Spleen (tissue), 11 donors: Measurements from ENCODE around the gene CHMP5. TPM values are rescaled to one million over a fixed set of nuclear protein-coding genes. Genes with fewer than 3 reads are reported as not detected.

Experiments used
- DNase-seq: peaks from one replicate; pipeline ENCODE4 v3.0.0-alpha.2; 2020
- H3K27ac ChIP-seq, 8 donors: fragments of 200-600 bp; sonication (generic) in 7 of 8; 1 replicate in 4 of 8; 2 replicates in 4 of 8; pipeline versions ENCODE4 v1.5.0 to v1.8.0; 2016 to 2021; ENCODE audit warnings: inconsistent platforms in 4 of 8, mild to moderate bottlenecking in 4 of 8, moderate library complexity in 1 of 8
- H3K27me3 ChIP-seq, 7 donors: fragments of 200-600 bp; sonication (generic) in 6 of 7; replicated peaks in 1 of 7; 1 replicate in 4 of 7; 2 replicates in 3 of 7; pipeline versions ENCODE4 v1.5.0 to v1.8.0; 2016 to 2021; ENCODE audit warnings: inconsistent platforms in 3 of 7, mild to moderate bottlenecking in 1 of 7
- H3K36me3 ChIP-seq, 6 donors: fragments of 200-600 bp; sonication (generic) in 5 of 6; 1 replicate in 4 of 6; 2 replicates in 2 of 6; pipeline versions ENCODE4 v1.5.0 to v1.8.0; 2016 to 2021; ENCODE audit warnings: inconsistent platforms in 2 of 6
- H3K4me1 ChIP-seq, 6 donors: fragments of 200-600 bp; sonication (generic) in 5 of 6; 1 replicate in 3 of 6; 2 replicates in 3 of 6; pipeline versions ENCODE4 v1.5.0 to v1.8.0; 2016 to 2021; ENCODE audit warnings: inconsistent platforms in 3 of 6
- H3K4me3 ChIP-seq, 8 donors: fragments of 200-600 bp; sonication (generic) in 7 of 8; 1 replicate in 4 of 8; 2 replicates in 4 of 8; pipeline versions ENCODE4 v1.5.0 to v1.8.0; 2016 to 2021; ENCODE audit warnings: inconsistent platforms in 4 of 8, mild to moderate bottlenecking in 4 of 8, moderate library complexity in 2 of 8
- H3K9me3 ChIP-seq, 8 donors: fragments of 200-600 bp; sonication (generic) in 7 of 8; 1 replicate in 4 of 8; 2 replicates in 4 of 8; pipeline versions ENCODE4 v1.5.0 to v1.8.0; 2016 to 2021; ENCODE audit warnings: inconsistent platforms in 4 of 8
- POLR2A ChIP-seq, 3 donors: fragments of 450-650 bp; IDR thresholded peaks; one replicate each; pipeline ENCODE4 v1.5.1; 2017; ENCODE audit warnings: antibody characterized with exemption in 3 of 3, mild to moderate bottlenecking in 1 of 3
- POLR2AphosphoS5 ChIP-seq, 3 donors: sonication (generic); formaldehyde crosslinking; IDR thresholded peaks; one replicate each; pipeline ENCODE4 v1.5.1; 2017; ENCODE audit warnings: antibody characterized with exemption in 3 of 3
- WGBS, 5 donors: extraction: QIAGEN DNeasy Blood & Tissue Kit in 3 of 5; methylation state at CpG; one replicate each; pipeline versions ENCODE4 v1.1.5 to v1.1.7; 2013 to 2018; 5-methylcytosine and 5-hydroxymethylcytosine counted together
- intact Hi-C: fragments of 100-400 bp; cut with DNase I; formaldehyde crosslinking; loops from one replicate; pipeline ENCODE4 v1.15.0; 2023; ENCODE audit warnings: low total_unique reads
- polyA plus RNA-seq, 3 donors: library from polyadenylated mRNA; stranded (reverse); fragments of 200-250 nt; gene quantifications; one replicate each; pipeline ENCODE4 v1.2.1, GENCODE V29; 2013
- total RNA-seq, 7 donors: library from RNA; depleted of rRNA in 3 of 7; stranded (reverse); fragments of >200 nt in 3 of 7; fragmentation: NEBNext Ultra II Directional in 4 of 7; extraction: Animal tissue kit (Norgen Biotek cat#: 25700) in 4 of 7; gene quantifications; one replicate each; pipeline versions ENCODE4 v1.1.0 to v1.2.1, GENCODE V29; 2016 to 2021
- TF ChIP-seq, protein P1 (sequence below), 11 experiments: fragments of 200-600 bp in 7 of 11; fragments of 450-650 bp in 4 of 11; sonication (generic) in 4 of 11; IDR thresholded peaks in 8 of 11; conservative IDR thresholded peaks in 3 of 11; 1 replicate in 7 of 11; 2 replicates in 4 of 11; pipeline versions ENCODE4 v1.4.0 to v1.8.0; 2016 to 2021; ENCODE audit warnings: antibody characterized with exemption in 11 of 11, inconsistent platforms in 4 of 11, mild to moderate bottlenecking in 1 of 11
- donor health status: healthy with polysubstance abuse.
- donor health status: DM: no; HTN: no; CAD: no; lungs with moderate emphysema.
- donor health status: DM: no; HTN: no; CAD: no.
- donor health status: Bipolar disorder and iron deficiency.
- donor health status: healthy.
- donor health status: DM: no; HTN: no; CAD: no.
- donor health status: DM: yes; HTN: yes; CAD: no.

CHMP5 gene
- total and polyA plus RNA-seq, 10 donors = 43.6 to 75.9 (median 54.8) TPM

DNA sequence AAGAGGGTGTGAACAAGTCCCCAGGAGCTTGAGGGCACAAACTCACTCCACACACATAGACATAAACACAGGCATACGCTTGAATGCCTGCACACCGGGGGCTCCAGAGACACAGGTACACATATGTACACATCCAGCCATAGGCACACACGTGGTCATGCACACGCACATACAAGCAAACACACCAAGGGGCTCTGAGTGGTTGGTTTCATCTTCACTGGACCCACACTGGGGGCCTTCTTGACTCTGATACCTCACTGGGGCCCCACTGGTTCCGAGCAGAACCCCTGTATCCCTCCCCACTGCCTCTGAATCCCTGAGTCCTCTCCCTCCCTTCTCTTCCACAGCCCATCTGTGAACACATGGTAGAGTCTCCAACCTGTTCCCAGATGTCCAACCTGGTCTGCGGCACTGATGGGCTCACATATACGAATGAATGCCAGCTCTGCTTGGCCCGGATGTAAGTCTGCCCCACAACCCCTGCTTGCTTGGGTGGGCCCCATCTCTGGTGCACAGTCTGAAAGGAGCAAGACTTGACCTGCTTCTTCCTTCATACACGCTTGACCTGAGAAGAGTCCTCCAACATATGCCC, 18.5 kb upstream of the CHMP5 start:
- TF ChIP-seq POLR2A (IDR thresholded peaks at IDR 0.05) = no peak
- TF ChIP-seq POLR2AphosphoS5 (IDR thresholded peaks at IDR 0.05) = no peak
- TF ChIP-seq, protein P1, sequence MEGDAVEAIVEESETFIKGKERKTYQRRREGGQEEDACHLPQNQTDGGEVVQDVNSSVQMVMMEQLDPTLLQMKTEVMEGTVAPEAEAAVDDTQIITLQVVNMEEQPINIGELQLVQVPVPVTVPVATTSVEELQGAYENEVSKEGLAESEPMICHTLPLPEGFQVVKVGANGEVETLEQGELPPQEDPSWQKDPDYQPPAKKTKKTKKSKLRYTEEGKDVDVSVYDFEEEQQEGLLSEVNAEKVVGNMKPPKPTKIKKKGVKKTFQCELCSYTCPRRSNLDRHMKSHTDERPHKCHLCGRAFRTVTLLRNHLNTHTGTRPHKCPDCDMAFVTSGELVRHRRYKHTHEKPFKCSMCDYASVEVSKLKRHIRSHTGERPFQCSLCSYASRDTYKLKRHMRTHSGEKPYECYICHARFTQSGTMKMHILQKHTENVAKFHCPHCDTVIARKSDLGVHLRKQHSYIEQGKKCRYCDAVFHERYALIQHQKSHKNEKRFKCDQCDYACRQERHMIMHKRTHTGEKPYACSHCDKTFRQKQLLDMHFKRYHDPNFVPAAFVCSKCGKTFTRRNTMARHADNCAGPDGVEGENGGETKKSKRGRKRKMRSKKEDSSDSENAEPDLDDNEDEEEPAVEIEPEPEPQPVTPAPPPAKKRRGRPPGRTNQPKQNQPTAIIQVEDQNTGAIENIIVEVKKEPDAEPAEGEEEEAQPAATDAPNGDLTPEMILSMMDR (IDR thresholded peaks at IDR 0.05 in 8 of 11, conservative IDR thresholded peaks at IDR 0.05 in 3 of 11) = no peak
- intact Hi-C loops = no loop called here

DNA sequence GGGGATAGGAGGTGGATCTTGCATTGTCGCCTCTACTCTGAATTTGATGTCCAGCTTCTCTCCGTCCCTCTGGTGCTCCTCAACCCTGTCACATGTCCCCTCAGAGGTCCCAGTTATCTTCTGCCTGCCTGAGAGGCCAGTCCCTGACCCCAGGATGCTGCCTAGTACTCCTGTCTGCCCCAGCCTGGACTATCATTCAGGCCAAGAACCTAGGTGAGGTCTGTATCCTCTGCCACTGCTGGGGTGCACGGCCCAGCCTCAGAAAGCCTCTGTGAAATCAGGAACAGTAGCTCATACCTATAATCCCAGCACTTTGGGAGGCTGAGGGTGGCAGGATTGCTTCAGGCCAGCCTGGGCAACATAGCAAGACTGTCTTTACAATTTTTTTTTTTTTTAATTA, 16.2 kb upstream of the CHMP5 start:
- H3K9me3 ChIP-seq = no peaks in the 10 kb centered on the region
- H3K27me3 ChIP-seq = no peaks in the 10 kb centered on the region
- H3K4me3 ChIP-seq = no peak overlapping the region
- peak overlapping the region in 1 of 8 donors; percentile 0 for H3K27ac ChIP-seq
- H3K4me1 ChIP-seq = peaks cover 0 to 11% (median 2%) of the 10 kb centered on the region in 6 donors
- H3K36me3 ChIP-seq = peaks cover 0 to 60% (median 19%) of the 10 kb centered on the region in 6 donors
- 88 to 98% (median 91%) methylated on average over 3 of the region's 3 CpGs for WGBS, 5 donors
- TF ChIP-seq, protein P1 (IDR thresholded peaks at IDR 0.05 in 8 of 11, conservative IDR thresholded peaks at IDR 0.05 in 3 of 11) = no peak
- DNase-seq = peak; percentile 25
- intact Hi-C loops = no loop called here

More for the DNA sequence above, 18.5 kb upstream of the CHMP5 start:
- Histone ChIP-seq H3K27ac (no peak overlapping the region), H3K36me3 (peaks cover 0 to 37% (median 1%) of the 10 kb centered on the region in 6 donors), H3K27me3 (no peaks in the 10 kb centered on the region), H3K4me3 (no peak overlapping the region), H3K4me1 (peaks cover 0 to 11% (median 2%) of the 10 kb centered on the region in 6 donors), H3K9me3 (no peaks in the 10 kb centered on the region)
- WGBS, 5 donors = 92 to 95% (median 94%) methylated on average over 9 of the region's 9 CpGs
- DNase-seq = peak; percentile 32

DNA sequence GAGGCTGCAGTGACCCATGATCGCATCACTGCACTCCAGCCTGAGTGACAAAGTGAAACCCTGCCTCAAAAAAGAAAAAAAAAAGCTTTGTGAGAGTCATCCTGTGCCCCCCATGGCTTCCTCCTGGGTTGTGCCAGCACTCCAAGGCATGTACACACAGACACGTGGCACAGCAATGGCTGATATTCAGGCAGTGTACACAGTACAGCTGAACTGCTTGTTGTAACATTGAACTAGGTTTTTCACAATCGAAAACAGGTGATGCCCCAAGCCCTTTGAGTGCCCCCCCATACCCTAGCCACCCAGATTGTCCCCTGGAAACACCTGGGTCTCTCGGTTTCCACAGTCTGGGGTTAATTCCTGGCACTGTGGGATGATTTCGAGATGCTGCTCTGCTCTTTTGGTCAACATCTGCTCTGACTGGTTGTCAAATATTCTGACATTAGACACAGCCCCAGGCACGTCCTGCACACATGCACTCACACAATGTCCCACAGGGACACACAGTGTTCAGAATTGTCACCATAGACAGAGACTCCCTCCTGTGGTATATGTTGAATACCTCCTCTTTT, 15.7 kb upstream of the CHMP5 start:
- no peaks in the 10 kb centered on the region for H3K27me3 ChIP-seq
- H3K4me1 ChIP-seq = peaks cover 0 to 11% (median 2%) of the 10 kb centered on the region in 6 donors
- DNase-seq = peak; percentile 39
- peak overlapping the region in 2 of 8 donors; percentile 0 to 45 for H3K27ac ChIP-seq
- peaks cover 0 to 66% (median 25%) of the 10 kb centered on the region in 6 donors for H3K36me3 ChIP-seq
- H3K4me3 ChIP-seq = no peak overlapping the region
- intact Hi-C loops = no loop called here
- H3K9me3 ChIP-seq = no peaks in the 10 kb centered on the region
- WGBS, 5 donors = 65 to 78% (median 67%) methylated on average over 6 of the region's 6 CpGs
- no peak for TF ChIP-seq POLR2AphosphoS5 (IDR thresholded peaks at IDR 0.05)

DNA sequence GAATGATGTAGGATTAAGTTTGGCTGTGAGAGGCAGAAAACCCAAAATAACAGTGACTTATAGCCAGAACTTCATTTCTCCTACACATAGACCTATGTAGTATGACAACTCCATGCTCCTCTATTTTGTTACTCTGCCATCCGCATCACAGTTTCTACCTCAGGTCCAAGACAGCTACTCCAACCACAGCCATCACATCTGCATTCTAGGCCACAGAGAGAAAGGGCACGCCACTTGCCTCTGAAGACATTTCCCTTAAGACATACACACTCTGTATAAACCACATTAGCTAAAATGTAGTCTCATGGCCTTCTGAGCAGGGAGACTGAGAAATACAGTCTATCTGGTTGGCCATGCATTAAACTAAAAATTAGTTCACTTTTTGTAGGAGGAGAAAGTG, 14.9 kb upstream of the CHMP5 start:
- intact Hi-C loops = no loop called here
- TF ChIP-seq POLR2A (IDR thresholded peaks at IDR 0.05) (no peak), POLR2AphosphoS5 (IDR thresholded peaks at IDR 0.05) (no peak)
- TF ChIP-seq, protein P1 (IDR thresholded peaks at IDR 0.05 in 8 of 11, conservative IDR thresholded peaks at IDR 0.05 in 3 of 11) = no peak
- no peak overlapping the region for H3K4me3 ChIP-seq
- no peaks in the 10 kb centered on the region for H3K27me3 ChIP-seq
- peak overlapping the region in 1 of 8 donors; percentile 45 for H3K27ac ChIP-seq
- DNase-seq = no peak
- no peaks in the 10 kb centered on the region for H3K9me3 ChIP-seq
- peaks cover 0 to 11% (median 2%) of the 10 kb centered on the region in 6 donors for H3K4me1 ChIP-seq
- WGBS, 5 donors = 90 to 92% (median 91%) methylated on average over 2 of the region's 2 CpGs
- peaks cover 0 to 74% (median 33%) of the 10 kb centered on the region in 6 donors for H3K36me3 ChIP-seq
